H9 (cell line): ENCODE data around the gene WFIKKN2. TPM values are rescaled to one million over a fixed set of nuclear protein-coding genes. Genes with fewer than 3 reads are reported as not detected.

Source experiments
- DNase-seq: peaks from one replicate; pipeline ENCODE4 v3.0.0-alpha.2; 2017
- H2AFZ ChIP-seq: one replicate; pipeline ENCODE4 v1.6.1; 2013; ENCODE audit warnings: mild to moderate bottlenecking, low read length, control low read depth, moderate library complexity
- H2AK5ac ChIP-seq: 2 replicates; pipeline ENCODE4 v1.6.1; 2013; ENCODE audit warnings: low read length, control low read depth, mixed read lengths; ENCODE audit not compliant: insufficient read length
- H2BK120ac ChIP-seq: one replicate; pipeline ENCODE4 v1.6.1; 2013; ENCODE audit warnings: low read depth, mild to moderate bottlenecking, low read length, control low read depth, inconsistent platforms; ENCODE audit not compliant: poor library complexity, severe bottlenecking
- H2BK12ac ChIP-seq: 2 replicates; pipeline ENCODE4 v1.6.1; 2013; ENCODE audit warnings: low read length, control low read depth, mixed read lengths, low read depth; ENCODE audit not compliant: insufficient read length
- H2BK15ac ChIP-seq: 2 replicates; pipeline ENCODE4 v1.6.1; 2013; ENCODE audit warnings: low read depth, low read length, control low read depth
- H2BK20ac ChIP-seq: one replicate; pipeline ENCODE4 v1.6.1; 2013; ENCODE audit warnings: low read depth, mild to moderate bottlenecking, low read length, control low read depth, inconsistent platforms; ENCODE audit not compliant: poor library complexity, severe bottlenecking
- H2BK5ac ChIP-seq: 2 replicates; pipeline ENCODE4 v1.6.1; 2013; ENCODE audit warnings: low read length, control low read depth, mixed read lengths; ENCODE audit not compliant: insufficient read length
- H3K14ac ChIP-seq: 2 replicates; pipeline ENCODE4 v1.6.1; 2013; ENCODE audit warnings: low read length, control low read depth; ENCODE audit not compliant: insufficient read depth
- H3K18ac ChIP-seq: 2 replicates; pipeline ENCODE4 v1.6.1; 2013; ENCODE audit warnings: low read depth, mild to moderate bottlenecking, mixed read lengths, low read length, control low read depth; ENCODE audit not compliant: insufficient read length
- H3K23ac ChIP-seq: 2 replicates; pipeline ENCODE4 v1.6.1; 2013; ENCODE audit warnings: low read length, control low read depth, mixed read lengths, low read depth; ENCODE audit not compliant: insufficient read length
- H3K23me2 ChIP-seq: 2 replicates; pipeline ENCODE4 v1.6.1; 2013; ENCODE audit warnings: low read depth, mild to moderate bottlenecking, mixed read lengths, low read length, control low read depth; ENCODE audit not compliant: insufficient read length, poor library complexity, severe bottlenecking
- H3K27ac ChIP-seq: 2 replicates; pipeline ENCODE4 v1.5.1; 2013; ENCODE audit warnings: low read length, control low read depth, mixed read lengths, low read depth; ENCODE audit not compliant: insufficient read length
- H3K27me3 ChIP-seq: 2 replicates; pipeline ENCODE4 v1.6.1; 2013; ENCODE audit warnings: low read length, control low read depth, inconsistent platforms; ENCODE audit not compliant: insufficient read depth
- H3K4ac ChIP-seq: 2 replicates; pipeline ENCODE4 v1.6.1; 2013; ENCODE audit warnings: low read depth, mild to moderate bottlenecking, control low read depth, inconsistent platforms, low read length, moderate library complexity
- H3K4me1 ChIP-seq: 2 replicates; pipeline ENCODE4 v1.6.1; 2013; ENCODE audit warnings: low read length, control low read depth, inconsistent platforms; ENCODE audit not compliant: insufficient read depth
- H3K4me2 ChIP-seq: 2 replicates; pipeline ENCODE4 v1.6.1; 2013; ENCODE audit warnings: low read length, control low read depth, mixed read lengths; ENCODE audit not compliant: insufficient read length, insufficient read depth
- H3K56ac ChIP-seq: 2 replicates; pipeline ENCODE4 v1.6.1; 2013; ENCODE audit warnings: low read depth, mild to moderate bottlenecking, mixed read lengths, low read length, control low read depth; ENCODE audit not compliant: insufficient read length
- H3K79me1 ChIP-seq: 2 replicates; pipeline ENCODE4 v1.6.1; 2013; ENCODE audit warnings: low read depth, mild to moderate bottlenecking, moderate library complexity, low read length, control low read depth, inconsistent platforms; ENCODE audit not compliant: insufficient read depth, poor library complexity, severe bottlenecking
- H3K79me2 ChIP-seq: 2 replicates; pipeline ENCODE4 v1.6.1; 2013; ENCODE audit warnings: low read length, control low read depth, inconsistent platforms; ENCODE audit not compliant: insufficient read depth
- H3K9ac ChIP-seq: 2 replicates; pipeline ENCODE4 v1.6.1; 2013; ENCODE audit warnings: low read length, control low read depth, mixed read lengths; ENCODE audit not compliant: insufficient read length; ENCODE audit errors: extremely low read depth
- H3K9me3 ChIP-seq: one replicate; pipeline ENCODE4 v1.6.1; 2013; ENCODE audit warnings: low read depth, low read length, inconsistent platforms; ENCODE audit not compliant: control insufficient read depth
- H3T11ph ChIP-seq: one replicate; pipeline ENCODE4 v1.6.1; 2013; ENCODE audit warnings: mild to moderate bottlenecking, low read length, control low read depth, inconsistent platforms
- H4K20me1 ChIP-seq: one replicate; pipeline ENCODE4 v1.6.1; 2013; ENCODE audit not compliant: control insufficient read depth, insufficient read length, insufficient read depth
- H4K5ac ChIP-seq: 2 replicates; pipeline ENCODE4 v1.6.1; 2013; ENCODE audit warnings: low read depth, mild to moderate bottlenecking, mixed read lengths, low read length, control low read depth; ENCODE audit not compliant: insufficient read length
- H4K8ac ChIP-seq: replicated peaks from 2 replicates; pipeline ENCODE4 v1.6.1; 2013; ENCODE audit warnings: low read length, control low read depth, mixed read lengths, low read depth; ENCODE audit not compliant: insufficient read length
- H4K91ac ChIP-seq: 2 replicates; pipeline ENCODE4 v1.6.1; 2013; ENCODE audit warnings: low read depth, mild to moderate bottlenecking, moderate library complexity, mixed read lengths, low read length, control low read depth; ENCODE audit not compliant: insufficient read length
- H3K27ac Mint-ChIP-seq, 3 experiments: 2 replicates in 2 of 3; 3 replicates in 1 of 3; pipeline ENCODE4 v1.8.0; 2020 to 2021; ENCODE audit warnings: mixed read lengths in 3 of 3, mild to moderate bottlenecking in 1 of 3, moderate library complexity in 1 of 3
- H3K27me3 Mint-ChIP-seq: 2 replicates; pipeline ENCODE4 v1.8.0; 2021; ENCODE audit warnings: low read depth, mild to moderate bottlenecking, moderate library complexity, mixed read lengths
- H3K36me3 Mint-ChIP-seq, 3 experiments: 2 replicates in 2 of 3; 3 replicates in 1 of 3; pipeline ENCODE4 v1.8.0; 2020 to 2021; ENCODE audit warnings: low read depth in 3 of 3, mixed read lengths in 3 of 3; ENCODE audit not compliant: insufficient read depth in 1 of 3
- H3K4me1 Mint-ChIP-seq, 2 experiments: 2 replicates each; pipeline ENCODE4 v1.8.0; 2020; ENCODE audit warnings: mixed read lengths in 2 of 2
- H3K4me3 Mint-ChIP-seq, 2 experiments: 2 replicates in 1 of 2; 3 replicates in 1 of 2; pipeline ENCODE4 v1.8.0; 2020 to 2021; ENCODE audit warnings: mild to moderate bottlenecking in 2 of 2, mixed read lengths in 2 of 2, moderate library complexity in 1 of 2
- H3K9me3 Mint-ChIP-seq, 2 experiments: 2 replicates in 1 of 2; 3 replicates in 1 of 2; pipeline ENCODE4 v1.8.0; 2020; ENCODE audit warnings: mild to moderate bottlenecking in 2 of 2, mixed read lengths in 2 of 2, moderate library complexity in 1 of 2
- WGBS: extraction: QIAGEN DNeasy Blood & Tissue Kit; methylation state at CpG from one replicate; pipeline ENCODE4 v1.1.7; 2013; ENCODE audit warnings: missing lambda C conversion rate, low lambda C conversion rate, mixed read lengths; ENCODE audit not compliant: insufficient read length; ENCODE audit errors: extremely low coverage; 5-methylcytosine and 5-hydroxymethylcytosine counted together
- total RNA-seq: library from RNA; stranded (reverse); gene quantifications from 2 replicates; pipeline ENCODE4 v1.2.1, GENCODE V29; 2021
- TF ChIP-seq, protein P1 (sequence below): fragments of 200-600 bp; sonication (generic); conservative IDR thresholded peaks from 3 replicates; pipeline ENCODE4 v1.8.0; 2021; ENCODE audit warnings: antibody characterized with exemption, mild to moderate bottlenecking

The WFIKKN2 gene
- total RNA-seq, 1 experiment from 2014 or later: 1.1 TPM

DNA sequence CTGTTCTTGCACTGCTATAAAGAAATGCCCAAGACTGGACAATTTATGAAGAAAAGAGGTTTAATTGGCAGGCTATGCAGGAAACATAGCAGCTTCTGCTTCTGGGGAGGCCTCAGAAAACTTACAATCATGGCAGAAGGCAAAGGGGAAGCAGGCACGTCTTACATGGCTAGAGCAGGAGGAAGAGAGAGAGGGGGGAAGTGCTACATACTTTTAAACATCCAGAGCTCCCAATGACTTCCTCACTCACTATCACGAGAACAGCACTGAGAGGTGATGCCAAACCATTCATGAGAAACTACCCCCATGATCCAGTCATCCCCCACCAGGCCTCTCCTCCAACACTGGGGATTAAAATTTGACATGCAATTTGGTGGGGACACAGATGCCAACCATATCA lies 13.3 kb downstream of the WFIKKN2 start:
- DNase-seq: peak; percentile 14
- no peaks in the 10 kb centered on the region for H3K9me3 Mint-ChIP-seq
- H3K36me3 Mint-ChIP-seq: no peaks in the 10 kb centered on the region
- H3K23me2 ChIP-seq: no peaks in the 10 kb centered on the region
- H3K4me3 Mint-ChIP-seq: no peak overlapping the region
- H4K20me1 ChIP-seq: no peaks in the 10 kb centered on the region
- H3K14ac ChIP-seq: no peak overlapping the region
- H2AK5ac ChIP-seq: no peak overlapping the region
- H3K9me3 ChIP-seq: no peaks in the 10 kb centered on the region
- no peak overlapping the region for H3K4ac ChIP-seq
- H3K27ac Mint-ChIP-seq: no peak overlapping the region
- H2BK20ac ChIP-seq: no peak overlapping the region
- no peak overlapping the region for H4K91ac ChIP-seq
- TF ChIP-seq, protein P1, sequence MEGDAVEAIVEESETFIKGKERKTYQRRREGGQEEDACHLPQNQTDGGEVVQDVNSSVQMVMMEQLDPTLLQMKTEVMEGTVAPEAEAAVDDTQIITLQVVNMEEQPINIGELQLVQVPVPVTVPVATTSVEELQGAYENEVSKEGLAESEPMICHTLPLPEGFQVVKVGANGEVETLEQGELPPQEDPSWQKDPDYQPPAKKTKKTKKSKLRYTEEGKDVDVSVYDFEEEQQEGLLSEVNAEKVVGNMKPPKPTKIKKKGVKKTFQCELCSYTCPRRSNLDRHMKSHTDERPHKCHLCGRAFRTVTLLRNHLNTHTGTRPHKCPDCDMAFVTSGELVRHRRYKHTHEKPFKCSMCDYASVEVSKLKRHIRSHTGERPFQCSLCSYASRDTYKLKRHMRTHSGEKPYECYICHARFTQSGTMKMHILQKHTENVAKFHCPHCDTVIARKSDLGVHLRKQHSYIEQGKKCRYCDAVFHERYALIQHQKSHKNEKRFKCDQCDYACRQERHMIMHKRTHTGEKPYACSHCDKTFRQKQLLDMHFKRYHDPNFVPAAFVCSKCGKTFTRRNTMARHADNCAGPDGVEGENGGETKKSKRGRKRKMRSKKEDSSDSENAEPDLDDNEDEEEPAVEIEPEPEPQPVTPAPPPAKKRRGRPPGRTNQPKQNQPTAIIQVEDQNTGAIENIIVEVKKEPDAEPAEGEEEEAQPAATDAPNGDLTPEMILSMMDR: no peak
- no peak overlapping the region for H2BK5ac ChIP-seq
- H2BK12ac ChIP-seq: no peak overlapping the region
- no peaks in the 10 kb centered on the region for H3K79me2 ChIP-seq
- peaks cover 2% of the 10 kb centered on the region for H3K27me3 Mint-ChIP-seq
- no CpG with 5 or more reads among the region's 2 CpGs for WGBS
- no peaks in the 10 kb centered on the region for H3K4me1 ChIP-seq
- H4K8ac ChIP-seq: no peak overlapping the region
- no peak overlapping the region for H3T11ph ChIP-seq
- H3K18ac ChIP-seq: no peak overlapping the region
- H3K23ac ChIP-seq: no peak overlapping the region
- no peak overlapping the region for H3K27ac ChIP-seq
- no peak overlapping the region for H3K56ac ChIP-seq
- no peaks in the 10 kb centered on the region for H3K27me3 ChIP-seq
- no peak overlapping the region for H2BK120ac ChIP-seq
- H3K9ac ChIP-seq: no peak overlapping the region
- H3K4me2 ChIP-seq: no peak overlapping the region
- no peak overlapping the region for H4K5ac ChIP-seq
- no peak overlapping the region for H2AFZ ChIP-seq
- H2BK15ac ChIP-seq: no peak overlapping the region
- H3K79me1 ChIP-seq: no peaks in the 10 kb centered on the region
- peaks cover 7 to 16% of the 10 kb centered on the region in 2 experiments for H3K4me1 Mint-ChIP-seq
